K562 (cell line): ENCODE results near the gene RANBP3. TPM values are rescaled to one million over a fixed set of nuclear protein-coding genes. Genes with fewer than 3 reads are reported as not detected.

Source experiments
- ARID1B ChIP-seq: fragments of 450-650 bp; IDR thresholded peaks from 2 replicates; pipeline ENCODE4 v1.6.1; 2016; ENCODE audit warnings: antibody characterized with exemption, mild to moderate bottlenecking, inconsistent platforms
- ATF6 ChIP-seq: sonication (generic); formaldehyde crosslinking; IDR thresholded peaks from 2 replicates; pipeline ENCODE4 v1.4.0; 2020; ENCODE audit warnings: mild to moderate bottlenecking, missing genetic modification reagents
- EZH2 ChIP-seq: IDR thresholded peaks from 2 replicates; pipeline ENCODE4 v1.6.1; 2012; ENCODE audit warnings: low read depth, mild to moderate bottlenecking, inconsistent platforms, low read length, borderline replicate concordance
- FOXA3 ChIP-seq, 2 experiments: fragments of 450-650 bp in 1 of 2; sonication (generic) in 1 of 2; formaldehyde crosslinking; IDR thresholded peaks in 1 of 2; conservative IDR thresholded peaks in 1 of 2; 2 replicates each; pipeline versions ENCODE4 v1.4.0 to v1.8.0; 2020 to 2022; ENCODE audit warnings: mild to moderate bottlenecking in 2 of 2, missing genetic modification reagents in 1 of 2
- MXI1 ChIP-seq: IDR thresholded peaks from 2 replicates; pipeline ENCODE4 v1.6.1; 2011; ENCODE audit warnings: low read depth, mild to moderate bottlenecking, improper control_type of control experiment, low read length
- MYNN ChIP-seq, 2 experiments: sonication (generic); formaldehyde crosslinking in 1 of 2; IDR thresholded peaks; 2 replicates each; pipeline versions ENCODE4 v1.5.0 to v1.6.1; 2016 to 2020; ENCODE audit warnings: antibody characterized with exemption in 1 of 2, missing genetic modification reagents in 1 of 2
- TCF7 ChIP-seq: sonication (generic); IDR thresholded peaks from 2 replicates; pipeline ENCODE4 v1.6.1; 2016; ENCODE audit warnings: antibody characterized with exemption, borderline replicate concordance
- U2AF1 ChIP-seq: fragments of 200-400 bp; formaldehyde crosslinking; optimal IDR thresholded peaks from 2 replicates; pipeline ENCODE3; 2017; ENCODE audit warnings: mild to moderate bottlenecking, low read depth, low read length, moderate library complexity
- ZHX1 ChIP-seq: fragments of 150-350 bp; conservative IDR thresholded peaks from 2 replicates; pipeline ENCODE4 v1.6.1; 2014; ENCODE audit warnings: low read length
- ZNF217 ChIP-seq: sonication (generic); formaldehyde crosslinking; IDR thresholded peaks from 2 replicates; pipeline ENCODE4 v1.8.0; 2022; ENCODE audit warnings: mild to moderate bottlenecking, missing genetic modification reagents
- ZNF76 ChIP-seq: fragments of 250-450 bp; sonication (Bioruptor Pico); IDR thresholded peaks from 2 replicates; pipeline ENCODE4 v1.4.0; 2020; ENCODE audit warnings: mild to moderate bottlenecking, moderate library complexity, borderline replicate concordance
- polyA plus RNA-seq, 8 experiments: library from polyadenylated mRNA; depleted of rRNA in 4 of 8; stranded (reverse) in 5 of 8; unstranded in 3 of 8; fragments of >200 nt; fragmentation: Nextera tagmentation in 2 of 8; fragmentation: Illumina TruSeq in 1 of 8; extraction: Ambion mirVana in 2 of 8; extraction: Trizol in 1 of 8; gene quantifications; 2 replicates each; pipeline versions ENCODE4 v1.2.1 to v1.2.3, GENCODE V29; 2011 to 2014; ENCODE audit warnings: inconsistent platforms in 1 of 8, missing spikeins in 1 of 8
- total RNA-seq, 7 experiments: library from RNA; depleted of rRNA in 6 of 7; stranded (reverse); fragments of >200 nt in 6 of 7; fragmentation: Illumina TruSeq in 2 of 7; extraction: Trizol in 2 of 7; gene quantifications; 2 replicates each; pipeline versions ENCODE4 v1.2.1 to v1.2.3, GENCODE V29; 2011 to 2021; ENCODE audit warnings: low replicate concordance in 1 of 7
- TF ChIP-seq, protein P1 (sequence below): fragments of 450-650 bp; IDR thresholded peaks from 2 replicates; pipeline ENCODE4 v1.7.1; 2018; ENCODE audit warnings: mild to moderate bottlenecking, low read depth; ENCODE audit not compliant: partially characterized antibody
- TF ChIP-seq, protein P2 (sequence below), 3 experiments: fragments of 200-800 bp in 1 of 3; fragments of 250-450 bp in 1 of 3; fragments of 450-650 bp in 1 of 3; sonication (Bioruptor Pico) in 1 of 3; sonication (Bioruptor generic) in 1 of 3; formaldehyde crosslinking in 1 of 3; IDR thresholded peaks; 2 replicates each; pipeline versions ENCODE4 v1.6.1 to v1.8.0; 2016 to 2022; ENCODE audit warnings: mild to moderate bottlenecking in 2 of 3, missing genetic modification characterization in 2 of 3, missing compliant biosample characterization in 1 of 3, moderate library complexity in 1 of 3

Gene RANBP3
- total and polyA plus RNA-seq, 9 of the 15 experiments (the other 6 are each of a cell fraction or from before 2014, with no cell fraction given) = 0.90 to 95.1 (median 63.2) TPM

- TF ChIP-seq ZHX1 (peak; percentile 85; the same call in 1 of the 2 replicates), MXI1 (peak; percentile 55; the same call in 1 of the 2 replicates), ZNF76 (CRISPR knock-in tag) (0 out of 2 replicates have a peak, but pooled peaks have one; percentile 62), ATF6 (peak; percentile 86; the same call in 1 of the 2 replicates), MYNN (IDR thresholded peaks at IDR 0.05) (no peak), MYNN (CRISPR knock-in tag; IDR thresholded peaks at IDR 0.05) (no peak), EZH2 (no peak), FOXA3 (CRISPR knock-in tag; conservative IDR thresholded peaks at IDR 0.05 in 1 of 2, IDR thresholded peaks at IDR 0.05 in 1 of 2) (peak in 1 of 2 experiments; percentile 79; a peak in 1 of 4 replicates), U2AF1 (peak; percentile 70), ARID1B (peak; percentile 41; the same call in 1 of the 2 replicates), ZNF217 (no peak), TCF7 (0 out of 2 replicates have a peak, but pooled peaks have one; percentile 21)
- TF ChIP-seq, protein P1, sequence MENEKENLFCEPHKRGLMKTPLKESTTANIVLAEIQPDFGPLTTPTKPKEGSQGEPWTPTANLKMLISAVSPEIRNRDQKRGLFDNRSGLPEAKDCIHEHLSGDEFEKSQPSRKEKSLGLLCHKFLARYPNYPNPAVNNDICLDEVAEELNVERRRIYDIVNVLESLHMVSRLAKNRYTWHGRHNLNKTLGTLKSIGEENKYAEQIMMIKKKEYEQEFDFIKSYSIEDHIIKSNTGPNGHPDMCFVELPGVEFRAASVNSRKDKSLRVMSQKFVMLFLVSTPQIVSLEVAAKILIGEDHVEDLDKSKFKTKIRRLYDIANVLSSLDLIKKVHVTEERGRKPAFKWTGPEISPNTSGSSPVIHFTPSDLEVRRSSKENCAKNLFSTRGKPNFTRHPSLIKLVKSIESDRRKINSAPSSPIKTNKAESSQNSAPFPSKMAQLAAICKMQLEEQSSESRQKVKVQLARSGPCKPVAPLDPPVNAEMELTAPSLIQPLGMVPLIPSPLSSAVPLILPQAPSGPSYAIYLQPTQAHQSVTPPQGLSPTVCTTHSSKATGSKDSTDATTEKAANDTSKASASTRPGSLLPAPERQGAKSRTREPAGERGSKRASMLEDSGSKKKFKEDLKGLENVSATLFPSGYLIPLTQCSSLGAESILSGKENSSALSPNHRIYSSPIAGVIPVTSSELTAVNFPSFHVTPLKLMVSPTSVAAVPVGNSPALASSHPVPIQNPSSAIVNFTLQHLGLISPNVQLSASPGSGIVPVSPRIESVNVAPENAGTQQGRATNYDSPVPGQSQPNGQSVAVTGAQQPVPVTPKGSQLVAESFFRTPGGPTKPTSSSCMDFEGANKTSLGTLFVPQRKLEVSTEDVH = peak; percentile 38
- TF ChIP-seq, protein P2, sequence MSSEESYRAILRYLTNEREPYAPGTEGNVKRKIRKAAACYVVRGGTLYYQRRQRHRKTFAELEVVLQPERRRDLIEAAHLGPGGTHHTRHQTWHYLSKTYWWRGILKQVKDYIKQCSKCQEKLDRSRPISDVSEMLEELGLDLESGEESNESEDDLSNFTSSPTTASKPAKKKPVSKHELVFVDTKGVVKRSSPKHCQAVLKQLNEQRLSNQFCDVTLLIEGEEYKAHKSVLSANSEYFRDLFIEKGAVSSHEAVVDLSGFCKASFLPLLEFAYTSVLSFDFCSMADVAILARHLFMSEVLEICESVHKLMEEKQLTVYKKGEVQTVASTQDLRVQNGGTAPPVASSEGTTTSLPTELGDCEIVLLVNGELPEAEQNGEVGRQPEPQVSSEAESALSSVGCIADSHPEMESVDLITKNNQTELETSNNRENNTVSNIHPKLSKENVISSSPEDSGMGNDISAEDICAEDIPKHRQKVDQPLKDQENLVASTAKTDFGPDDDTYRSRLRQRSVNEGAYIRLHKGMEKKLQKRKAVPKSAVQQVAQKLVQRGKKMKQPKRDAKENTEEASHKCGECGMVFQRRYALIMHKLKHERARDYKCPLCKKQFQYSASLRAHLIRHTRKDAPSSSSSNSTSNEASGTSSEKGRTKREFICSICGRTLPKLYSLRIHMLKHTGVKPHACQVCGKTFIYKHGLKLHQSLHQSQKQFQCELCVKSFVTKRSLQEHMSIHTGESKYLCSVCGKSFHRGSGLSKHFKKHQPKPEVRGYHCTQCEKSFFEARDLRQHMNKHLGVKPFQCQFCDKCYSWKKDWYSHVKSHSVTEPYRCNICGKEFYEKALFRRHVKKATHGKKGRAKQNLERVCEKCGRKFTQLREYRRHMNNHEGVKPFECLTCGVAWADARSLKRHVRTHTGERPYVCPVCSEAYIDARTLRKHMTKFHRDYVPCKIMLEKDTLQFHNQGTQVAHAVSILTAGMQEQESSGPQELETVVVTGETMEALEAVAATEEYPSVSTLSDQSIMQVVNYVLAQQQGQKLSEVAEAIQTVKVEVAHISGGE (CRISPR knock-in tag; IDR thresholded peaks at IDR 0.05) = peak in 1 of 3 experiments; percentile 29; a peak in 1 of 6 replicates
Observed at GRCh38 chr19:5903624-5904351, 74.2 kb downstream of the RANBP3 start, which contains the start of gene NDUFA11 (continued).
